ENCODE results near the gene ACAN. TPM values are rescaled to one million over a fixed set of nuclear protein-coding genes. Genes with fewer than 3 reads are reported as not detected.

The ACAN gene
- polyA plus RNA-seq, 3 donors, result not detected

DNA sequence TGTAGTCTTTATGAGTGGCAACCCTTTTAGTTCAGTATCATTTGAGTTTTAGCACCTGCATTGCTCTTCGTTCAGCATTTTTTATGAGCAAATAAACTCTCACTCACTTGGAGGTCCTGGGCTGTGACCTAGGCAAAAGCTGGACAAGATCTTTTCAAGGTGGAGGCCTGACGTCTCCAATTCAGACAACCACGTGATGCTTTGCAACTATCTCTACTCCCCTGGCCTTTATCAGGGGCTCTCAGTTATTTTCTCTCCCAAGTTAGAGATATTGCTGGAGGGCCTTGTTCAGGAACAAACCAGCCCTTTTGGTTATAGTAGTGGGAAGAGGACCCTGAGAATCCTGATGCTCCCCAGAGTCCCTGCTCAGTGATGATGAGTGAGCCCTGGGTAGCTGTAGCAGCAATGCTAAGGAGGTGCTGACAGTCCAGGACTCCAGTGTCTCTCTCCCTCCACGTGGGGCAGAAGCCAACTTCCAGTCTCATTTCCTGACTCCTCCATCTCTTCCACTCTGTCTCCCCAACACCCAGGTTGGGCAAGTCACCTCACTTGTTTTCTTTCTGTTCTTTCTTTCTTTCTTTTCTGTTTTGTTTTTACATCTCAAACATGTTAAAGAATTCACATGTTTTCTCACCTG, 61.7 kb downstream of the ACAN start:
- peaks cover 0 to 2% (median 0%) of the 10 kb centered on the region in 7 donors for H3K9me3 Mint-ChIP-seq

DNA sequence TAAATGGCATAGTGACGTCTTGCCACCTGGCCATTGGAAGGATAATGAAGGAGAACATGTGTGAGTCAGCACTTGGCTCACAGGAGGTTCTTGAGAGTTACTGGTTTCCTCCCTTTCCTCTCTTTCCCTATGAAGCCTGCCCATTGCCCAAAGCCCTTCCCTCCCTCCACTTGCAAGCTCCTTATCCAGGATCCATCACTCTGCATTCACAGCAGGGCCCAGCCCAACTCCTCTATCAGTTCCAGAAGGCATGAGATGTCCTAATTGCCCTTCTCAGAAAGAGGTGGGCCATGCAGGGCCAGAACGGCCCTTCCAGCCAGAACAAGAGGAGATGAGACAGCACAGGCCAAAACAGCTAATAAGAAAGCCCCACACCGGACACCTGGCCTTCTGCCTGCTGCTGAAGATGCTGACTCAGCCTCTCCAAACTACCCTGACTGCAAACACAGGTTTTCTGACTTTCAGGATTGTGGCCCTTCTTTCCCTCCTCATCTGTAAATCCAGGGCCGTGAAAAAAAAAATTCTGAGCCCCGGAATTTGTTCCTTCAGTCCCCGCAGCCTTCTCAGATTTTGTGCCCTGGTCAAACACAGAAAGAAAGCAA, 62.4 kb downstream of the ACAN start:
- DNase-seq, result no peak
- Histone ChIP-seq H3K36me3 (replicated peaks in 1 of 2; ENCODE audit: control insufficient read depth in 1 of 2, insufficient read depth in 2 of 2, low read length in 2 of 2) (no peaks in the 10 kb centered on the region), H3K79me2 (ENCODE audit: insufficient read depth, low read length) (no peaks in the 10 kb centered on the region), H3K9me3 (replicated peaks in 1 of 2; ENCODE audit: control insufficient read depth in 1 of 2, insufficient read depth in 1 of 2, low read length in 2 of 2) (no peaks in the 10 kb centered on the region), H3K9ac (ENCODE audit: insufficient read depth, low read length, poor library complexity, severe bottlenecking) (no peak overlapping the region), H4K20me1 (ENCODE audit: insufficient read depth, low read length) (no peaks in the 10 kb centered on the region), H3K4me1 (ENCODE audit: control insufficient read depth in 1 of 2, insufficient read depth in 2 of 2, low read length in 2 of 2) (no peaks in the 10 kb centered on the region), H3K4me2 (replicated peaks; ENCODE audit: extremely low read depth, low read length, poor library complexity, severe bottlenecking) (no peak overlapping the region), H3K27me3 (ENCODE audit: control insufficient read depth in 2 of 2, insufficient read depth in 2 of 2, low read length in 2 of 2) (no peaks in the 10 kb centered on the region), H3K27ac (ENCODE audit: low read depth in 1 of 2, low read length in 2 of 2) (no peak overlapping the region), H2AFZ (ENCODE audit: insufficient read depth, low read depth, low read length, poor library complexity, severe bottlenecking) (no peak overlapping the region), H3K4me3 (replicated peaks in 1 of 3; ENCODE audit: low read depth in 2 of 3, low read length in 3 of 3) (no peak overlapping the region)
- Mint-ChIP-seq H3K4me3 (no peak overlapping the region), H3K27me3 (ENCODE audit: low read depth in 3 of 3) (peaks cover 4 to 7% (median 5%) of the 10 kb centered on the region in 3 donors), H3K27ac (no peak overlapping the region), H3K36me3 (no peaks in the 10 kb centered on the region), H3K4me1 (no peaks in the 10 kb centered on the region), H3K9me3 (peaks cover 0 to 2% (median 0%) of the 10 kb centered on the region in 7 donors)
- TF ChIP-seq, protein P1, sequence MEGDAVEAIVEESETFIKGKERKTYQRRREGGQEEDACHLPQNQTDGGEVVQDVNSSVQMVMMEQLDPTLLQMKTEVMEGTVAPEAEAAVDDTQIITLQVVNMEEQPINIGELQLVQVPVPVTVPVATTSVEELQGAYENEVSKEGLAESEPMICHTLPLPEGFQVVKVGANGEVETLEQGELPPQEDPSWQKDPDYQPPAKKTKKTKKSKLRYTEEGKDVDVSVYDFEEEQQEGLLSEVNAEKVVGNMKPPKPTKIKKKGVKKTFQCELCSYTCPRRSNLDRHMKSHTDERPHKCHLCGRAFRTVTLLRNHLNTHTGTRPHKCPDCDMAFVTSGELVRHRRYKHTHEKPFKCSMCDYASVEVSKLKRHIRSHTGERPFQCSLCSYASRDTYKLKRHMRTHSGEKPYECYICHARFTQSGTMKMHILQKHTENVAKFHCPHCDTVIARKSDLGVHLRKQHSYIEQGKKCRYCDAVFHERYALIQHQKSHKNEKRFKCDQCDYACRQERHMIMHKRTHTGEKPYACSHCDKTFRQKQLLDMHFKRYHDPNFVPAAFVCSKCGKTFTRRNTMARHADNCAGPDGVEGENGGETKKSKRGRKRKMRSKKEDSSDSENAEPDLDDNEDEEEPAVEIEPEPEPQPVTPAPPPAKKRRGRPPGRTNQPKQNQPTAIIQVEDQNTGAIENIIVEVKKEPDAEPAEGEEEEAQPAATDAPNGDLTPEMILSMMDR (IDR thresholded peaks at IDR 0.05), result no peak
- intact Hi-C loops (cut with micrococcal nuclease), result no loop called here
- WGBS (ENCODE audit: insufficient coverage), result 88% methylated on average over 5 of the region's 6 CpGs

More for the DNA sequence above, 61.7 kb downstream of the ACAN start:
- no peak for DNase-seq
- Mint-ChIP-seq H3K27ac (no peak overlapping the region), H3K4me3 (no peak overlapping the region), H3K36me3 (no peaks in the 10 kb centered on the region), H3K4me1 (no peaks in the 10 kb centered on the region), H3K27me3 (ENCODE audit: low read depth in 3 of 3) (peaks cover 4 to 8% (median 7%) of the 10 kb centered on the region in 3 donors)
- 79% methylated on average over 2 of the region's 4 CpGs for WGBS (ENCODE audit: insufficient coverage)
- H3K4me3 ChIP-seq (replicated peaks in 1 of 3; ENCODE audit: low read depth in 2 of 3, low read length in 3 of 3), result no peak overlapping the region
- H3K9ac ChIP-seq (ENCODE audit: insufficient read depth, low read length, poor library complexity, severe bottlenecking), result no peak overlapping the region
- H3K9me3 ChIP-seq (replicated peaks in 1 of 2; ENCODE audit: control insufficient read depth in 1 of 2, insufficient read depth in 1 of 2, low read length in 2 of 2), result no peaks in the 10 kb centered on the region
- no peaks in the 10 kb centered on the region for H3K27me3 ChIP-seq (ENCODE audit: control insufficient read depth in 2 of 2, insufficient read depth in 2 of 2, low read length in 2 of 2)
- no peak overlapping the region for H3K4me2 ChIP-seq (replicated peaks; ENCODE audit: extremely low read depth, low read length, poor library complexity, severe bottlenecking)
- no peaks in the 10 kb centered on the region for H3K4me1 ChIP-seq (ENCODE audit: control insufficient read depth in 1 of 2, insufficient read depth in 2 of 2, low read length in 2 of 2)
- no peaks in the 10 kb centered on the region for H3K36me3 ChIP-seq (replicated peaks in 1 of 2; ENCODE audit: control insufficient read depth in 1 of 2, insufficient read depth in 2 of 2, low read length in 2 of 2)
- H2AFZ ChIP-seq (ENCODE audit: insufficient read depth, low read depth, low read length, poor library complexity, severe bottlenecking), result no peak overlapping the region
- H4K20me1 ChIP-seq (ENCODE audit: insufficient read depth, low read length), result no peaks in the 10 kb centered on the region
- H3K27ac ChIP-seq (ENCODE audit: low read depth in 1 of 2, low read length in 2 of 2), result no peak overlapping the region
- TF ChIP-seq, protein P1 (IDR thresholded peaks at IDR 0.05), result no peak
- no peaks in the 10 kb centered on the region for H3K79me2 ChIP-seq (ENCODE audit: insufficient read depth, low read length)
- intact Hi-C loops (cut with micrococcal nuclease), result no loop called here

Measured in CD14-positive monocyte (primary cell).